ENCODE data around the gene OGFOD2.
"Not testable (repeated sequence)": the region's sequence is repeated elsewhere in the genome, so short reads cannot be mapped to it uniquely, and the experiment has no call there.

Gene OGFOD2

DNA sequence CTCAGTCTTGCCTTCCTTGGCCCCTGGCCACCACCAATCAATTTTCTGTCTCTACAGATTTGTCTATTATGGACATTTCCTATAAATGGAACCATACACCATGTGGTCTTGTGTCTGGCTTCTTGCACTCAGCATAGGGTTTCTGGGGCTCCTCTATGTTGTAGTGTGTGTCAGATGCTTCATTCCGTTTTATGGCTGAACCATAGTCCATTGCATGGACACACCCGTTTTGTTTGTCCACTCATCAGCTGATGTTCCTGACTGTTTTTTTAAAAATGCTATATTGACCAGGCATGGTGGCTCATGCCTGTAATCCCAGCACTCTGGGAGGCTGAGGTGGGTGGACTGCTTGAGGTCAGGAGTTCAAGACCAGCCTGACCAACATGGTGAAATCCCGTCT, 26.4 kb downstream of the OGFOD2 start:
- DNase-seq (ENCODE audit: low read depth in 2 of 2, low spot score in 1 of 2), result no peak

DNA sequence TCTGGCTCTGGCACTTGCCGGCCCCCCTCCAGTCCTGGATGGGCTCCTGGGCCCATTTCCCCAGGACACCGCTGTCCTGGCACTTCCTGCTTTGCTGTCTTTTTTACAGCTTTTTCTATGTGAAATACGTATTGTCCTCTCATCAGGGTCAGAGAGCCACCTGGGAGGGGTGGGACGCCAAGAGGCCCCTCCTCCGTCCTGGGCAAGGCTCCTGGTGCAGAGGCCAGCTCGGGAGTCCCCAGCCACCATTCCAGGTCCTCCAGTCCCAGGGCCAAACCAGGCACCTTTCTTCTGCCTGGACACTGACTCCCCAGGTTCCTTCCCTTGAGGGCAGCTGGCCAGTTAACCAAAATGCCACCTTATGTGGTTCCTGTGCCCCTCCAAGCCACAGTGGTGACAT, 28.2 kb downstream of the OGFOD2 start:
- no peak for DNase-seq (ENCODE audit: low read depth in 2 of 2, low spot score in 1 of 2)

DNA sequence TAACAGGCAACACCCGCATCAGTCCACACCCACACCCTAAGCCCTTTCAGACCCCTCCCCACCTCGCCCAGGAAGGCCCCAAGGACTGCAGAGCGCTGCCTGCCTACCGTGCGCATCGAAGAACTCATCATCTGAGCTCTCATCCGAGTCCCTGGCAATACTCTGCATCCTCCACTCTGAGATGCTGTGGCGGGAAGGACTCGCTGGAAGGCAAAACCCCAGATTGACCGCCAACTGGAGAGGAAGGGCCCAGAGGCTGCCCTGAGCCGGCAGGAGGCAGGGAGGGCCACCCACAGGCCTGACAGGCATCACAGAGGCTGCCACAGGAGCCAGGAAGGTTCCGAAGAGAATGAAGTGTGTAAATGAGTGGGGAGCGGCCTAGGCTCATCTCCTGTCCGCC, 29.2 kb downstream of the OGFOD2 start:
- DNase-seq (ENCODE audit: low read depth in 2 of 2, low spot score in 1 of 2), result no peak

DNA sequence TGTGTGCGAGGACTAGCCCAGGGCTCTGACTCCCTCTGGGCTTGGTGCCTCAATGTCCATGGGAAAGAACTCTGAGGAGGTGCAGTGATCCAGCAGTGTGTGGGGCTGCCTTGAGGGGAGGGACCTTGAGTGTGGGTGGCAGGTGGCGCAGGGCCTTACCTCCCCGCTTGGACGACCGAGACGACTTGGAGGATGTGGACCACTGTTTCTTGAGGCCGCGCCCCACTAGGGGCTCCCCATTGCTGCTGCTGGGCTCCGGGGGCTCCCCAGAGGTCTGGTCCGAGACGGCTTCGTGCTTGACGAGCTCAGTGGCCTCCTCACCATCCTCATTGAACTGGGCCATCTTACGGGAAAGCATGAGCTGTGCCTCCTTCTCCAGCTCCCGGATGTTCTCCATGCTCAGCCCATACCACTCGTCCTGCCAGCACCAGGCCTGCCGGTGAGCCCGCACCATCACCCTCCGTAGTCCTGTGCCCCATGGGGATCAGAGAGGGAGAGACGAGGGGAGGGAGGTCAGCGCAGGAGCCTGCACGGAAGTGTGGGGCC, 30.1 kb downstream of the OGFOD2 start:
- no peak for DNase-seq (ENCODE audit: low read depth in 2 of 2, low spot score in 1 of 2)

DNA sequence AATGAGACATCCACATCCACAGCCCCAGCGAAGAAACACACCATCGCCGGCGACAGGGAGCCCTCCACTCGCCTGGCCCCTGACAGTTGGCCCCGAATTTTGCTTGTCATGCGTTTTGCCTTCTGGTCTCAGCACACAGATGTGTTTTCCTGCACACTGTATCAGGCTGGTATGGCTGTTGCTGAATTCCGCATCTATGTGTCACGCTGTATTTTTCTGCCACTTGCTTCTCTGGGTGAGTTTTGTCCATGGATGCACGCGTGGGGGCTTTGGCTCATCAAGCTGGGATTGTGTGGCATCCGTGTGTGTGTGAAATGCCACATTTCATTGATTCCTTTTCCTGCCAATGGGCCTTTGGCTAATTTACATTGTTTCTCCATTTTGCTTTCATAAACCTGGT, 31.9 kb downstream of the OGFOD2 start:
- DNase-seq (ENCODE audit: low read depth in 2 of 2, low spot score in 1 of 2), result no peak

DNA sequence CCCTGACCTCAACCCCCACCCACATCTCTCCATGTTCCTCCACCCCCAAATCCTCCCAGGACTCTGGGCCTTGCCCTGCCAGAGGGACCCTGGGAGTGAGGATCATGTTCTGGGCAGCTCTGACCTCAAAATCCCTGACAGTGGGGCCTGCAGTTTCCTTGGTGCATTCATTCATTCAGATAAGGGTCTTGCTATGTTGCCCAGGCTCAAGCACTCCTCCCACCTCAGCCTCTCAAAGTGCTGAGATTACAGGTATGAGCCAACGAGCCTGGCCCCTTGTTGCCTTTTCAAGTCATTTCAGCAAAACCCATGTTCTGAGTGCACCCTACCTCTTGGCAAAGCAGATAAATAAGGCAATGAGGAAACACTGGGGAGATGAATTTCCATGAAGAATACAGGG, 35.1 kb downstream of the OGFOD2 start:
- no peak for DNase-seq (ENCODE audit: low read depth in 2 of 2, low spot score in 1 of 2)

DNA sequence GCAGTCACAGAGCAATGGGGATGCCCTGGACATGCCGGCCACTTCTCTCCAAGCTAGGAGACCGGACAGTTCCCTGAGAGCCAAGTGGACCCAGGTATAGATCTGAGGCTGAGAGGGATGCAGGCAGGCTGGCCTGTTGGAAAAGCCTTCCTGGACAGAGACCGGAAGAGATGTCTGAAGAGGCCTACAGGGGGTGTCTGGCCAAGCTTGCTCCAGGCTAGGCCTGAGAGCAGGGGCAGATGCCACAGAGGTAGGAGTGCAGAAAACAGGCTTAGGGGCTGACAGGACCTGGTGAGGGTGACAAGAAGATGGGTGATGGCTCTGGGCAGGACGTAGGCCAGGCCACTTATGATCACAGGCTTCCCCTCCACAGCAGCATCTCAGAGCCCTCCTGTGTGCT, 35.6 kb downstream of the OGFOD2 start:
- DNase-seq (ENCODE audit: low read depth in 2 of 2, low spot score in 1 of 2), result no peak

DNA sequence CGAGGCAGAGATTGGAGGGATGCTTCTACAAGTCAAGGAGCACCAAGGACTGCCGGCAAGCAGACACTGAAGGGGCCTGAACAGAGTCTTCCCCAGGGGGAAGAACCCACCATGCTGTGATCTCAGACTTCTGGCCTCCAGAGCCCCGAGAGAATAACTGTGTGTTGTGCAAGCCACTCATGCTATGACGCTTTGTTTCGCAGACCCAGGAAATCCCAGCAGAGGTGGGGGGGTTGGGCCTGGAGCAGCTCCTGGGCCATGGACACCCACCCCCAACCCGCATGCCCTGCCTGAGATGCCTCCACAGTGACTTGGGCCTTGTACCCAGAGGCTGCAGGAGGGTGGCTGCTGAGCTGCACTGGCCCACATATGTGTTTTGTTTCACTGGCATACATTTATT, 36.7 kb downstream of the OGFOD2 start:
- DNase-seq (ENCODE audit: low read depth in 2 of 2, low spot score in 1 of 2), result no peak

DNA sequence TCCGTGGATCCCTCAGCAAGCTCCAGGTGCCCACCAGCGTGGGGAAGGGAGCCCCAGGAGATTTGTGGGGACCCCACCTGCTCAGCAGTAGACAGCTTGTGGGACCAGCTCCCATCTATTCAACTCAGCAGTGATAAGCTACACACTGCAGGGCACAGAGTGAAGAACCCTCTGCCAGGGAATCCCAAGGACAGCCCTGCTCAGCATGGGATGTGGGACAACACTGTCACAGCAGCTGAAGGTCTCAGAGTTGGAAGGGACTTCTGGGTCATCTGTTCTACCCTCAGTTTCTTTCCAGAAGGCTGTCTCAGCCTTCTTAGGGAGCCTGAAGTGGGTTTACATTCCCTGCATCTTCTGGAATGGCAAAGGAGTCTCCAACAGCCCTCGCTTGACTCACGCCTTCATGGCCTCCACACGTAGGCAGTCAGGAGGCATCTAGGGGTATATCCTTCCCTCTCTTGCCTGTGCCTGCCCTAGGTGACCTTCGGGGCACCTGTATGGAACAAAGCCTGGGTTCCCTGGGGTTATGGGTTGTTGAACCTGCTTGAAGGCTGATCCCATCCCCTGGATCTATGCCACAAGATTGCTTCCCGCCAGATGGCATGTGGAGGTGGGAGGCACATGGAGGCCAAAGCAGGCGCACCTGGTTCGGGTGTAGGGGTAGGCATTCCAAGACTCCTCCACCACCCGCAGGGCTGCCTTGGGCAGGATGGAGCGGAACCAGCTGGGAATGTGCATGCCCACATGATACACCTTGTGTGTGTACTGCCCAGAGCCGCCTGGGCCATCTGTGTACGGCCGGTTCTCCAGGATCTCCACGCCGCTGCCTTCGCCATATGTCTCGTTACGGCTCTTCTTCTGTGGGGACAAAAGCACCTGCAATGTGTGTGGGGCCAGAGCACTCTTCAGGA, 38.4 kb downstream of the OGFOD2 start:
- DNase-seq (ENCODE audit: low read depth in 2 of 2, low spot score in 1 of 2), result no peak

DNA sequence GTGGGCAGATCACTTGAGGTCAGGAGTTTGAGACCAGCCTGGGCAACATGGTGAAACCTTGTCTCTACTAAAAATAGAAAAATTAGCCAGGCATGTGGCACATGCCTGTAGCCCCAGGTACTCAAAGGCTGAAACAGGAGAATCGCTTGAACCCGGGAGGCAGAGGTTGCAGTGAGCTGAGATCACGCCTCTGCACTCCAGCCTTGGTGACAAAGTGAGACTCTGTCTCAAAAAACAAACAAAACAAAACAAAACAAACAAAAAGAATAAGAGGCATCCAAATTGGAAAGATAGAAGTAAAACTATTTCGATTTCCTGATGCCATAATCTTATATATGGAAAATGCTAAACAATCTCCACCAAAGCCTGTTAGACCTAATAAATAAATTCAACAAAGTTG, 39.4 kb downstream of the OGFOD2 start:
- not testable (repeated sequence) for DNase-seq (ENCODE audit: low read depth in 2 of 2, low spot score in 1 of 2)

DNA sequence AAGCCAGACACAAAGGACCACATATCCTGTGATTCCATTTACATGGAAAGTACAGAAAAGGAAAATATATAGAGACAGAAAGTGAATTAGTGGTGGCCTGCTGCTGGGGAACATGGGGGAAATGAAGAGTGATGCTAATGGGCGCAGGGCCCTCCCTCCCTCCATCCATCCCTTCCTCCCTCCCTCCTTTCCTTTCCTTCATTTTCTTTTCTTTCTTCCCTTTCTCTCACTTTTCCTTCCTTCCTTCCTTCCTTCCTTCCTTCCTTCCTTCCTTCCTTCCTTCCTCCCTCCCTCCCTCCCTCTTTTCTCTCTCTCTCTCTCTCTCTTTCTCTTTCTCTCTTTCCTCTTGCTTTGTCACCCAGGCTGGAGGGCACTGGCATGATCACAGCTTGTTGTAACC, 42.7 kb downstream of the OGFOD2 start:
- DNase-seq (ENCODE audit: low read depth in 2 of 2, low spot score in 1 of 2), result no peak

DNA sequence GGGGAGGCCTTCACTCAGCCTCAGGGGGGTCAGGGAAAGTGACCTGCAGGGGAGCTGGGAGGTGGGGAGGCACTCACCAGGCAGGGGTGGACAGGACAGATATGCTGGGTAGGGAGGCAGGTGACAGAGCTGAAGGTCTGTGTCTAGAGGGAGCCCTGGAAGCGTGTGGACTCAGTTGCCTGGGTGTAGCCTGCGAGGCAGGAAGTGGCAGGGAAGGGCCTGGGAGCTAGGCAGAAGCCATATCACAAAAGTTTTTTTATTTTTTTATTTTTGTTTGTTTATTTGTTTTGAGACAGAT, 44.7 kb downstream of the OGFOD2 start:
- no peak for DNase-seq (ENCODE audit: low read depth in 2 of 2, low spot score in 1 of 2)

DNA sequence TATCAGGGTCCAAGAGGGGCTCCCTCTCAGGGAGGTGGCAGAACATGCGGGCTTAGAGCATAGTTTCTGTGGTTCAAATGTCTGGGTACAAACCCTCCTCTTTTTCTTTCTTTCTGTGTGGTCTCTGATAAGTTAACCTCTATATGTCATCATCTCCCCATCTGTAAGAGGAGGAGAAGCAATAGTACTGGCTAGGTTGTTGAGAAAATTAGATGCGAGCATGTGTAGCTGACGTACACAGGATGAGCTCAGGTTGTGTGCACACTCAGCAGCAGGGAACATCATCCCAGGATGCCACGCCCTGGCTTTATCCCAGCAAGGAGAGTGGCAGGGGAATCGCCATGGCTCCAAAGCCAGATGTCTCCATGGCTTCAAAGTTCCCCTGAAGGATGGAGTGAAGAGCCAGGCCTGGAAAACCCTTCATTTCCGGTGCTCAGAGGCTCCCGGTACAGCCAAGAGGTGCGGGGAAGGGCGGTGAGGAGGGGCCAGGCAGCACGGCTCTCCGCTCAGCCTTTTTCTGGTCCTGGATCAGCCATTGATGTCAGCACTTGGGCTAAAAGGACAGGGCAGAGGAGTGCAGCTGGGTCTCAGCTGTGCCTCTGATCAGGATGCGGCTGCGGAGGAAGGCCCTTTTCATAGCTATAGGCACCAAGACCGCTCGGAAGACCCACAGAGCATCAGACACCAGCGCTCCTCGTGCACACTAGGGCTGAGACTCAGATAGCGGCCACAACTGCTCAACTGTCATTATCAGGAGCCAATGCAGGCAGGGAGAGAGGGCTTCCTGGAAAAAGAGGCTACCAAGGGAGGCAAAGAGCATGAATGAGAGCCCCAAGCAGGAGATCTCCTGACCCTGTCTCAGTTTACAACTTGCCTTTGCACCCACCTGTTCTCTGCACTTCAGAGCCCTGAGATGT, 46.9 kb downstream of the OGFOD2 start:
- no peak for DNase-seq (ENCODE audit: low read depth in 2 of 2, low spot score in 1 of 2)

DNA sequence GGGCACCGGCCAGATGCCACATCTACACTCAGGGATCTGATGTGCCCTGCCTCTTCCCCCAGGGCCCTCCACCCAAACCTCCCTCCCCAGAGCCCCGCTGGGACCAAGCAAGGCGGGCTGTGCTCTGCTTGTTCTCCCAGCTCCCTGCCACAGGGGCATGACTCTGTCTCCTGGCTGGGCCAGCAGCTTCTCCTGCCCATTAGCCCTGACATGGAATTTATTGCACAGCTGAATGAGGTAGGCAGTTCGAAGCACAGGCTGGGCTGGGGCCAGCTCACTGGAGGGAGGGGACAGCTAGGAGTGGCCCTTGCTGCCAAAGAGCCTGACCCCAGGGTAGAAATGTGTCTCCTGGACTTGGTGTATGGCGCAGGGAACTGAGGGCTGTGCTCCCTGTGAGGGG, 47.8 kb downstream of the OGFOD2 start:
- DNase-seq (ENCODE audit: low read depth in 2 of 2, low spot score in 1 of 2), result no peak

DNA sequence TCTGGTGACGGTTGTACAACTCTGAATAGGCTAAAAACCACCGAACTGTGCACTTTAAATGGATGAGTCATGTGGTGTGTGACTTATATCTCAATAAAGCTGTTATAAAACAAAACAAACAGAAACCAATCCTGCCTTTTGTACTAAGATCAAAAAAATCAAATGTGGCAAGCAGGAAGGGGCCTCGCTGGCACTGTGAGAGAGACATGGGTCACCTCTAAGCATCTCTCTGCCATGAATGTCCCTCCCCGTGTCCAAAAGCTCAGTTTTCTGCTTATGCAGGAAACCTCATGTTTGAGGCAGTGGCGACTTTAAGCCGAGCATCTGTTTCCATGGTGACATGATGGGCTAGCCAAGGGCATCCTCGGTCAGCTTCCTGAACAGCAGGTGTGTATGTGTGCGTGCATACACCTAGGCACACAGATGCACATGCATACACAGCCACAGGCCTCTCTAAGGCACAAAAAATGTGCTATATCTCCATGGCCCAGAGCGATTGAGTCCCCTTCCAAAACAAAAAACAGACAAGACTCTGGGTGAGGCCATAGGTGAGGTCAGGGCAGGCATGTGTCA, 49.9 kb downstream of the OGFOD2 start:
- no peak for DNase-seq (ENCODE audit: low read depth in 2 of 2, low spot score in 1 of 2)

DNA sequence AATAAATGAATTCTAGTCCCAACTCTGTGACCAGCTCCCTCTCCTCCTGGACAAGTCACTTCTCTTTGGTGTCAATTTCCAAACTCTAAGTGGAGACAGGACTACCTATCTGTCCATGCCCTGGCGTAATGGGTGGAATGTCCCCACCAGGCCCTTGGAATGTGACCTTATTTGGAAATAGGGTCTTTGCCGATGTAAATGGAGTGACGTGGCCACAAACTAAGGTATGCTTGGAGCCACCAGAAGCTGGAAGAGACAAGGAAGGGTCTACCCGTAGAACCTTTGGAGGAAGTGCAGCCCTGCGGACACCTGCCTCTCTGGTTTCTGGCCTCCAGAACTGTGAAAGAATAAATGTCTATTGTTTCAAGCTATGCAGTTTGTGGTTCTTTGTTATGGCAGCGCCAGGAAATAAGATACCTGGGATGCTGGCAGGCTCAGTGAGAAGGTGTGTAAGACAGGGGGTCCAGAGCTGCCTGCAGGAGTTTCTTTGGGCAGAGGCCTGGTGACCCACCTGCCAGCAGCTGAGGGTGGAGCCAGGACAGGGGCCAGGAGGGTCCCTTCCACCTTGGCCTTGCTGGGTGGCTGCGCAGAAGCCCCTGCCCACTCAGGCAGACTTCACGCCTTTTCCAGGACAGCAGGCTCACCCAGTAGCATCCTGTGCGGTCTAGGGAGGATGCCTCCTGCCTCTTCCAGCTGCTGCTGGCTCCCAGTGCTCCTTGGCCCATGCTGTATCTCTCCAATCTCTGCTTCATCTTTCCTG, 51.2 kb downstream of the OGFOD2 start:
- no peak for DNase-seq (ENCODE audit: low read depth in 2 of 2, low spot score in 1 of 2)

DNA sequence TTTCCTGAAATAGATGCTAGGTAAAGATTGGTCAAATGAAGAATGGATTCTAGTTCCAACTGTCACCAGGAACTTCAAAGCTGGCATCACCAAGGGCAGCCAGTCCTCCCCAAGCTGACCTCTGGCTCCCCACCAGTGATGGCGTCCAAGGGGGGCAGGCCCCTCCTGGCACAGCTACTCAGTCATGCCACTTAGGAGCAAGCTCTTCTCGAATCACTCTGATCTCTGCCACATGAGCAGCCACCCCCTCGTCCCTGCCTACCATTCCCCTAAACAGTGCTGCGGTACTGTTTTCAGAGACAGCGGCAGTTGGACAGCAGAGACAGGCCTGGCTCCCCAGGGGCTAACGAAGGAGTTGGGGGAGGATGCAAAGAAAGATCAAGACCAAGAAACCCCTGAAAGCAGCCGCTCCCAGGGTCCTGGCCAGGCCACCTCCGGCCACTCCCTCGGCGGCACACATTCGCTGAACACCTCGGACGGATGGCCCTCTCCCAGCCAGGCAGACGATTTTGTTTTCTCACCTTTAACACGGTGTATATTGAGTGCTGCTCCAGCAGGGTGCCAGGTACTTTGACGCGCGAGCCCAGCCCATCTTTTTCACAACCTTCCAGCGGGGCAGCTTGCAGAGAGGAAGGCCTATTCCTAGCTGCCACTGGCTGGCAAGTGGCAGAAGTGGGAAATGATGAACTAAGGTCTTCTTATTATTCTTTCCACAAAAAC, 52.8 kb downstream of the OGFOD2 start:
- no peak for DNase-seq (ENCODE audit: low read depth in 2 of 2, low spot score in 1 of 2)

DNA sequence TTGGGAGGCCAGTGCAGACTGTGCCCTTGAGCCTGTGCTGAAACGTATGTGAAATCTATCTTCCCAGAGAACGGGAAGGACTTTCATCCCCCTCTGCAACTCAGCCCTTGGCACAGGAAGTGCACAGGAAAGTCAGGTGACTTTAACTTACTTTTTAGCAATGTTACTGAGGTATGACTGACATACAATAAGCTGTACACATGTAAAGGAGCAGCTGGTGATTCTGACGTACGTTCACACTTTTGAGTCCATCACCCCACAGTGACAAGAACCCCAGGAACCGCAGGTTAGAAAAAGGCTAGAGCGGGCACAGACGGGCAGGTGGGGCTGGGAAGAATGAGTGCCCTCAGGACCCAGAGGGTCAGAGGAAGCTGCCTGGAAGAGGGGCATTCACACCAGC, 53.4 kb downstream of the OGFOD2 start:
- DNase-seq (ENCODE audit: low read depth in 2 of 2, low spot score in 1 of 2), result no peak

DNA sequence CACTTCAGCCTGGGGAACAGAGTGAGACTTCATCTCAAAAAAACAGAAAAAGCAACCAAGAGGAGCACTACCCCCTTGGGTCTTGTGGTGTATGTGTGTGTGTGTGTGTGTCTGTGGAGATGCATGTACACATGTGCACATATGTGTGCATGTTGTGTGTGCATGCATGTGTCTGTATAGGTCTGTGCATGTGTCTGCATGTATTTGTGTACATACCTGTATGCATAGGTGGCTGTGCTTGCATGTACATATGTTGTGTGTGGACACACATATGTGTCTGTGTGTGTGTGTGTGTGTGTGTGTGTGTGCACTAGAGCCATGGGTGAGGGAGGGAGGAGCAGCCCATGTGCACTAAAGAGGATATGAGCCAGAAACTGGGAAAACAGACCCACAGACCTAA, 54.5 kb downstream of the OGFOD2 start:
- no peak for DNase-seq (ENCODE audit: low read depth in 2 of 2, low spot score in 1 of 2)

All from stimulated activated CD8-positive, alpha-beta memory T cell treated with anti-CD3 and anti-CD28 coated beads, Interleukin-4, amount 100 ng/mL, for 4 hours (primary cell).